ENCODE measurements around the gene GSTM2.
A peak's percentile ranks its signal among the peaks of the same experiment; 100 is the strongest.

GSTM2 gene

DNA sequence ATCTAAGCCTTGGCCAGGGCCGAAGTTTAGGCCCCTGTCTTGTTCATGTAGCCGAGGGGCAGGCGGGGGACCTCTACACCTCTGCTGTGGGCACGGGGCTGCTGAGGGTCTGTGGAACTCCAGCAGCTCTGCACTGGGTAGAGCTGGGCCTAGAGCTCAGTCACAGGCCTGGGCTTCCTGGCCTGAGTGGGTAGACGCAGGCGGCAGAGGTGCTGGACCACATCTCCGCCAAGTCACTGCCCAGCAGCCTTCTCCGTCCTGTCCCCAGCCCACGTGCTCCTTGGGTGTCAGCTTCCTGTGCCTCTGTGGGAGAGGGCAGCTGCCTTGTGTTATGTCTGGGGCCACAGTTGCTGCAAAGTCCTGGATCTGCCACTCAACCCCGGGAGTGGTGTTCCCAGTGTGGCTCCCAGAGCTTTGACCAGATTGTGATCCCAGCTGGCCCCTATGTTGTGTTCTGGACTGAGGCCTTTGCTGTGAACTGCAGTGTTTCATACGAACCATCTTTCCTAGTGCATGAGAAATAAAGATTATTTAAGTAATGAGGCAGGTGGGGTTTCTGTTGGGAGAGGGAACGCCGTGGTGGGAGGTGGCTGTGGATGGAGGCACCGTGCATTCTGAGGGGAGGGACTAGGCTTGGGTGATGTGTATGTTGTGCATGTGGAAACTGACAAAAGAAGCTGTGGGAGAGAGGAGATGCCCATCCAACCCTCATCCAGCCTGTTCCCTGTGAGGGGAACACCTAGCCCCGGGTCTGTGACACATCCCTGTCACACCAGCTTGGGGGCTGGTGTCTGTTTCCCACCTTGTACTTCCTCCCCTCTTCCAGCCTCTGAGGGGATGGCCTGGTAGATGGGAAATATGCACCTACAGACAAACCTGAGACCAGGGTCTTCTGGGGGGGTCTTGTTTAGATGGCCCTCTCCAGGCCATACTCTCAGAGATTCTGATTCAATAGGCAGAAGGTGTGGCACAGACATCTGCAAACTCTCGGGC, 36.0 kb upstream of the GSTM2 start:
- Histone ChIP-seq H3K9ac (ENCODE audit: low read length) (no peak overlapping the region), H3K9me3 (ENCODE audit: control insufficient read depth, insufficient read depth, low read depth, low read length) (no peaks in the 10 kb centered on the region), H3K4me3 (ENCODE audit: low read depth, low read length) (no peak overlapping the region), H3K4me1 (ENCODE audit: control insufficient read depth, insufficient read depth, low read length) (peaks cover 20% of the 10 kb centered on the region), H3K36me3 (ENCODE audit: control insufficient read depth, insufficient read depth, low read length) (peaks cover 47% of the 10 kb centered on the region), H3K27me3 (ENCODE audit: control insufficient read depth, insufficient read depth, low read length) (no peaks in the 10 kb centered on the region), H3K27ac (ENCODE audit: low read depth, low read length) (no peak overlapping the region)

DNA sequence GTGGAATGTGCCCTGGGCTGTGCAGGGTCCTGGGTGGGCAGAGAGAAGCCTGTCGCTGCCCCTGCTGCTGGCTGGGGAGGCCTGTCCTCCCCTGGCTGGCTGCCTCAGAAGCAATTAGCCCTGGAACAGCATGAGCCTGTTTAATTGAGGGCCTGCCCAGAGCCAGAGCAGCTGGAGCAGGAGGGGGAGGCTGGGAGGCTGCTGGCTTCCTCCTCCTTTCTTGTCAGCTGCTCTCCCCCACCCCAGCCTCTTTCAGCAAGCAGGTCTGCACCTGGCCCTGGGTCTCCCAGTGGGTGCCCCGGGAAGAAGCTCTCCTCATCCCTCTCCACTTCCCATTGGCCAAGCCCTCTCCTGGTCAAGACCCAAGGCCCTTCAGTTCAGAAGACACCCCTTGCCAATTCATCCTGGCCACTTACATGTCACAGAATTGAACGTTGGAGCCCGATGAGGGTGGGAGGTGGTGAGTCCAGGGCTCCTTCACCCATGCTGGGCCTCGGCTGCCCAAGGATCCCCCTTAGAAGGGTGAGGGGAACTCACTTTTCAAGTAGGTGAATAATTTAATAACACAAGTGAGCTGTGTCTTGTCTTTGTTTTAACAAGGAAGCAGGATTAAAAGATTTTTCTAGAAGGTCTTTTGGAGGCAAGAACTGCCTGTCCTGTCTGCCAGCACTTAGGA, 35.0 kb upstream of the GSTM2 start:
- peaks cover 37% of the 10 kb centered on the region for H3K36me3 ChIP-seq (ENCODE audit: control insufficient read depth, insufficient read depth, low read length)
- H3K4me1 ChIP-seq (ENCODE audit: control insufficient read depth, insufficient read depth, low read length), result peaks cover 22% of the 10 kb centered on the region
- H3K27me3 ChIP-seq (ENCODE audit: control insufficient read depth, insufficient read depth, low read length), result no peaks in the 10 kb centered on the region
- H3K27ac ChIP-seq (ENCODE audit: low read depth, low read length), result no peak overlapping the region
- no peak overlapping the region for H3K9ac ChIP-seq (ENCODE audit: low read length)
- no peak overlapping the region for H3K4me3 ChIP-seq (ENCODE audit: low read depth, low read length)
- H3K9me3 ChIP-seq (ENCODE audit: control insufficient read depth, insufficient read depth, low read depth, low read length), result no peaks in the 10 kb centered on the region

DNA sequence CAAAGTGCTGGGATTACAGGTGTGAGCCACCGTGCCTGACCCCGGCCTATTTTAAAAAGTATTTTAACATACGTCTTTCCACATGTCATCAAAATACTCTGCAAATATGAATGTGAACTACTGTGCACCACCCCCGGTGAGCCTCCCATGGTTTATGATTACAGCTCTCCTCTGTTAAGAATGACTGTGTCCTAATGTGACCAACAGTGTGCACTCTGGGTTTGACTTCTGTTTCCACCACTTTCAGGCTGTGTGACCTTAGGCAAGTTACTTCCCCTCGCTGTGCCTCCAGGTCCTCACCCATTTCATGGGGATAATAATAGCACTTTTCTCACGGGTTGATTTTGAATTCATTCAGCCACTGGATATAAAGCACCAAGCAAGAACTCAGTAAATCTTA, 33.6 kb upstream of the GSTM2 start:
- Histone ChIP-seq H3K4me3 (ENCODE audit: low read depth, low read length) (no peak overlapping the region), H3K36me3 (ENCODE audit: control insufficient read depth, insufficient read depth, low read length) (peaks cover 22% of the 10 kb centered on the region), H3K27ac (ENCODE audit: low read depth, low read length) (no peak overlapping the region), H3K9ac (ENCODE audit: low read length) (no peak overlapping the region), H3K9me3 (ENCODE audit: control insufficient read depth, insufficient read depth, low read depth, low read length) (no peaks in the 10 kb centered on the region), H3K27me3 (ENCODE audit: control insufficient read depth, insufficient read depth, low read length) (no peaks in the 10 kb centered on the region), H3K4me1 (ENCODE audit: control insufficient read depth, insufficient read depth, low read length) (peaks cover 22% of the 10 kb centered on the region)

DNA sequence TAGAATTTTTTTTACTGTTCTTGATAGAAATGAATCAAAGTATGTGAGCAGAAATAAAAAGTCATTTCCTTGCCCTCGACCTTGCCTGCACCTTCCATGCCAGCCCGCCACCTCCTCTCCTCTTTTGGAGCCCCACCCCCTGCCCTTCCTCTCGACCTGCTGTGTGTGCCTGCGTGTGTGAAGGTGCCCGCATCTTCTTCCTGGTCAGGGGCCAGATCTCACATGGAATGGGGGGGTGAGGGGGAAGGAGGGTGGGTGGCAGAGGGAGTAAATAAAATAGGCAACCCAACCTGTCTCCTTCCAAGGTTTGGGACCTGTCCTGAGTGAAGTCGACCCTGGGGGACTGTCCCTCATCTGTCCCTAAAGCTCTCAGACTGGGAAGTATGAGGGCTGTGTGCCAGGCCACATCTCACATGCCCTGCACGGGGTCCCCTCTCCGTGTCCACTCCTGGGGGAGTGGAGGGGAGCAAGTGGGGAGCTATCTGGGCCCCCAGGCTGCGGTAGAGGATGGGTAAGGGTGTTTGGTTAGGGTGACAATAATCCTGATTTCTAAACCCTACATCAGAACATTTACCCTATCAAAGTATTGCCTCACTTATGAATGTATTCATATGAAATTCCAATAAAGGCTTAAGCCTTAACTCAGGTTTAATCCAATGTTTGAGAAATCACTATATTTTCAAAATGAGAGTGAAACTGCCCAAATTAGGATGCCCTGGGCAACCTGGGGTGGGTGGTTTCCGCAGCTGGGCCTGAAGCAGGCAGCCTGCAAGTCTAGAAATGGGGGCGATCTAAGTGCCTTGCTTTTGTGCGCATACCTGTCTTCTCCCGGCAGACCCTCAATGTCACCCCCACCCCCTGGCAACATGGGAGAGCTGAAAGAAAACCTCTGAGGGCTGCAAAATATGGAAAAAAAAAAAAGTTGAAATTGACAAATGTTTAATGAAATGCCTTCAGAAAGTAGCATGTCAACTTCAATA, 32.8 kb upstream of the GSTM2 start:
- Histone ChIP-seq H3K36me3 (ENCODE audit: control insufficient read depth, insufficient read depth, low read length) (peaks cover 16% of the 10 kb centered on the region), H3K4me1 (ENCODE audit: control insufficient read depth, insufficient read depth, low read length) (peaks cover 24% of the 10 kb centered on the region), H3K4me3 (ENCODE audit: low read depth, low read length) (no peak overlapping the region), H3K9ac (ENCODE audit: low read length) (no peak overlapping the region), H3K27me3 (ENCODE audit: control insufficient read depth, insufficient read depth, low read length) (no peaks in the 10 kb centered on the region), H3K9me3 (ENCODE audit: control insufficient read depth, insufficient read depth, low read depth, low read length) (no peaks in the 10 kb centered on the region), H3K27ac (ENCODE audit: low read depth, low read length) (no peak overlapping the region)

DNA sequence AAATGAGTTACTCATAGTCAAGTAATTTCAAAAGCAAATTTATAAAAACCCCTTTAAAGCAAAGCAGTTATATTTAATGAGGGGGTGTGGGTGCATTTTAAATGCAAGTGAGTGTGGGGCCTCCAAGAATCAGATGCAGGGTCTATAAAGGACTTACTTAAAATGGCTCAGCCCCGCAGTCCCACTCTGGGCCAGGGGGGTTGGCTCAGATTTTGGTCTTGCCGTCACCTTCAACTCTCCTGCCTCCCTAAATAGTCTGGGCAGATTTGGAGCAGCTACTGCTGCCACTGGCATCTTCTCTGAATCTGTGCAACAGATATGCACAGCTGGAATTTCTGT, 32.0 kb upstream of the GSTM2 start:
- H3K27ac ChIP-seq (ENCODE audit: low read depth, low read length), result no peak overlapping the region
- peaks cover 22% of the 10 kb centered on the region for H3K4me1 ChIP-seq (ENCODE audit: control insufficient read depth, insufficient read depth, low read length)
- no peaks in the 10 kb centered on the region for H3K27me3 ChIP-seq (ENCODE audit: control insufficient read depth, insufficient read depth, low read length)
- no peaks in the 10 kb centered on the region for H3K9me3 ChIP-seq (ENCODE audit: control insufficient read depth, insufficient read depth, low read depth, low read length)
- peak overlapping the region; percentile 1; the same call in 1 of the 2 replicates for H3K4me3 ChIP-seq (ENCODE audit: low read depth, low read length)
- H3K36me3 ChIP-seq (ENCODE audit: control insufficient read depth, insufficient read depth, low read length), result peaks cover 13% of the 10 kb centered on the region
- H3K9ac ChIP-seq (ENCODE audit: low read length), result no peak overlapping the region

DNA sequence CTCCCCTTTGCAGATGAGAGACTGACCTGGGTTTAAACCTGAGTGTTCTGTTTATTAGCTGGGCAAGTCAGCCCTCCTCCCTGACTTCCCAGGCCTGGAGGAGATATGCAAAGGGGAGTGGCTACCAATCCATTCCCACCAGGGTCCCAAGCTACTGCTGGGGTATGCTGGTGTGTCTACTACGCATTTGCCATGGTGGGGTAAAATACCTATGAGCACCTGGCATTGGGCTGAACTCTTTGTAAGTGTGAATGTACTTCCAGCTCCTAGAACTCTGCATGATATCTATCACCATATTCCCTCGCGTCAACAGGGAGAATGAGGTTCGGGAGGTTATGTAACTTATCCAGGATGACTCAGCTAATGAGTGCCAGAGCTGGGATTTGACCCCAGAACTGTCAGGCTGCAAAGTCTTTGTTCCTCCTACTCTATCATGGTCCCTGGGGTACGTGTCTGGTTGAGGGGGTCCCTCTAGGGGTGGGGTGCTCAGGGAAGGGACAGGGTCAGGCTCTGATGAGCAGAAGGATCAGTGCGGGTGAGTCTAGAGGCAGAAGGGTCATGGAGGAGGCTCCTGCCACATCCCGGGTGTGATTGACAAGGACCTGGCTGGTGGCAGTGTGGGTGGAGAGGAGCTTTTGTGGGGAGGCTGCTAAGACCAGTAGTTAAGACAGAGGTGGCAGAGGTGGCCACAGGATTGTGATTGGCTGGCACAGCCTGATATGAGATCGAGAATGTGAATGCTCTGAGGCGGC, 31.5 kb upstream of the GSTM2 start:
- Histone ChIP-seq H3K27ac (ENCODE audit: low read depth, low read length) (no peak overlapping the region), H3K4me1 (ENCODE audit: control insufficient read depth, insufficient read depth, low read length) (peaks cover 22% of the 10 kb centered on the region), H3K9me3 (ENCODE audit: control insufficient read depth, insufficient read depth, low read depth, low read length) (no peaks in the 10 kb centered on the region), H3K9ac (ENCODE audit: low read length) (no peak overlapping the region), H3K36me3 (ENCODE audit: control insufficient read depth, insufficient read depth, low read length) (peaks cover 7% of the 10 kb centered on the region), H3K27me3 (ENCODE audit: control insufficient read depth, insufficient read depth, low read length) (no peaks in the 10 kb centered on the region), H3K4me3 (ENCODE audit: low read depth, low read length) (peak overlapping the region; percentile 1; the same call in 1 of the 2 replicates)

DNA sequence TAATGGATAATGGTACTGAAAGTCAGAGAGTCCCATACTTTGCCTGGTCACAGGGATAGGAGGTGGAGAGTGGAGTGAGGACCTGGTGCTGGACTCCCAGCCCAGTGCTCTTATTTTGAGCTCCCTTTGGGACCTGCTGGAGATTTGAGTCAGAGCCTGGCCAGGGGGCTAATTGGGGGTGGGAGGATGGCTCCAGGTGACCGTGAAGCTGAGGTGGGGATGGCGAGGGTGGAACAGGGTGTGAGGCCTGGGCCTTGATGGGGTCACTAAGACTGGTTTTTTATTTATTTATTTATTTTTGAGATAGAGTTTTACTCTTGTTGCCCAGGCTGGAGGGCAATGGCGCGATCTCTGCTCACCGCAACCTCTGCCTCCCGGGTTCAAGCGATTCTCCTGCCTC, 30.4 kb upstream of the GSTM2 start:
- Histone ChIP-seq H3K27ac (ENCODE audit: low read depth, low read length) (no peak overlapping the region), H3K27me3 (ENCODE audit: control insufficient read depth, insufficient read depth, low read length) (no peaks in the 10 kb centered on the region), H3K4me3 (ENCODE audit: low read depth, low read length) (no peak overlapping the region), H3K4me1 (ENCODE audit: control insufficient read depth, insufficient read depth, low read length) (peaks cover 22% of the 10 kb centered on the region), H3K9ac (ENCODE audit: low read length) (no peak overlapping the region), H3K9me3 (ENCODE audit: control insufficient read depth, insufficient read depth, low read depth, low read length) (no peaks in the 10 kb centered on the region), H3K36me3 (ENCODE audit: control insufficient read depth, insufficient read depth, low read length) (no peaks in the 10 kb centered on the region)

DNA sequence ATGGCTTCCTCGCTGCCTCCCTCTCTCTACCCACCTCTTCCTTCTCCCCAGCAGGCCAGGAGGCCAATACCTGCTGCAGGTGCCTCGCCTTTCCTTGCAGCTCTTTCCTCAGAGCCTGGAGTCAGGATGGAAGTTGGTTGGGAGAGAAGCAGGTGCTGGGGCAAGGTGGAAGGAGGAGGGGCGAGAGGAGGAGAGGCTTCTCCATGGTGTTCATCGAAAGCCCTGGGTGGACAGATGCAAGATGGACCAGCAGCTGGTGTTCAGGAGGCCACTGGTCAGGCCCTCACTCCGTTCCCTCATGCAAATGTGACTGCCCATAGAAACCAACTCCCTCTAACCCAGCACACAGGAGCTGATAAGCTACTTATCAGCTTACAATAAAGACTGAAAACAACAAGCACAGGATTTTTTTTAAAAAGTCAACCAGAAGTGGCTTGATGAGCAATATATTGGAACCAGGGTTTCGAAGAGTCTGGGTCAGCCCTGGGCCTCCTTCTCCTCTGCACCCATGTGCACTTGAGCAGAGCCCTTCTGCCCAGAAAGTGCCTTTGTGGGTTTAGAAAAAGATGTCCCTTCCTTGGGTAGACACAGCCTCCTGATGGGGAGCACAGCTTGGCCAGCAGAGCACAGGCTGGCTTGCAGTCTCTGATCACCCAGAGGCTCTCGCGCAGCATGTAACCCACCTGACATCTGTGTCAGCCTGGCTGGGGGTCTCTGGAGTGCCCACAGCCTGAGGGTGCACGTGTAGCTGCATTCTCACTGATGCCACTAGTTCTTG, 28.6 kb upstream of the GSTM2 start:
- no peak overlapping the region for H3K4me3 ChIP-seq (ENCODE audit: low read depth, low read length)
- peaks cover 26% of the 10 kb centered on the region for H3K4me1 ChIP-seq (ENCODE audit: control insufficient read depth, insufficient read depth, low read length)
- H3K27me3 ChIP-seq (ENCODE audit: control insufficient read depth, insufficient read depth, low read length), result peaks cover 7% of the 10 kb centered on the region
- no peaks in the 10 kb centered on the region for H3K36me3 ChIP-seq (ENCODE audit: control insufficient read depth, insufficient read depth, low read length)
- no peak overlapping the region for H3K9ac ChIP-seq (ENCODE audit: low read length)
- H3K27ac ChIP-seq (ENCODE audit: low read depth, low read length), result no peak overlapping the region
- H3K9me3 ChIP-seq (ENCODE audit: control insufficient read depth, insufficient read depth, low read depth, low read length), result no peaks in the 10 kb centered on the region

DNA sequence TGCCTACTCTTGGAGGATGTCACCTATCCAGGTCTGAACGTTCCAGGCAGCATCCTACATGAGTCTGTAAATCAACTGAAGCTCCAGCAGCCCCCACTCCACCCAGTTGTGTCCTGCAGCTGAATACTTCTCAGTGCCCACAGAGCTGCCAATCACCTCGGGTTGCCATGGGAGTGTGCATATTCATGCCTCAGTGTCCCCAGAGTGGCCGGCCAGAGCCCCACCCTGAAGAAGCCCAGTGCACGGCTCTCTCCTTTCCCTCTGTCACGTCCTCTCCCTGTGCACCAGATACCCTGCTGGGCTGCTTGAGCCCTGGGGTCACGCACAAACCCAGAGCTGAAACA, 28.0 kb upstream of the GSTM2 start:
- no peak overlapping the region for H3K9ac ChIP-seq (ENCODE audit: low read length)
- H3K36me3 ChIP-seq (ENCODE audit: control insufficient read depth, insufficient read depth, low read length), result no peaks in the 10 kb centered on the region
- no peak overlapping the region for H3K4me3 ChIP-seq (ENCODE audit: low read depth, low read length)
- no peaks in the 10 kb centered on the region for H3K9me3 ChIP-seq (ENCODE audit: control insufficient read depth, insufficient read depth, low read depth, low read length)
- H3K27ac ChIP-seq (ENCODE audit: low read depth, low read length), result no peak overlapping the region
- peaks cover 26% of the 10 kb centered on the region for H3K4me1 ChIP-seq (ENCODE audit: control insufficient read depth, insufficient read depth, low read length)
- H3K27me3 ChIP-seq (ENCODE audit: control insufficient read depth, insufficient read depth, low read length), result peaks cover 7% of the 10 kb centered on the region
